Measurements from ENCODE around the gene TSEN54. TPM values are rescaled to one million over a fixed set of nuclear protein-coding genes. Genes with fewer than 3 reads are reported as not detected.

TSEN54 gene
- total RNA-seq, 1 experiment from 2014 or later: 74.5 TPM

DNA sequence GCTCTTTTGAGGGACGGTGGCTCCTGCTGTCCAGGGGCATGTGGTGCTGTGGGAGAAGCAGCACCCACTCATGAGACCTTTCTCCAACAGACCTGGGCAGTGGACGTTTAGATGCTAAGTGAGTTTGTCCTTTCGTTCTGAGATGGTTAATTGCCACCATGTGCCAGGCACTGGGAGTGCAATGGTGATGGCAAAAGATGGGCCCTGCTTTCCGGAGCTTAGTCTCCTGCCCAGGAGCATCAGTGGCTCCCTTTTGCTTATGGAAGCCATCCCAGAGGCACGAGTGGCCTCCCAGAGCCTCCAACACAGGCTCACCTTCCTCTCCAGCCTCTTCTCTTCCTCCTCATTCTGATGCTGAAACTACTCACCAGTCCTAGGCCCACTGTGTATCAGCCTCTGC is 29.4 kb upstream of the TSEN54 start:
- Histone ChIP-seq H3K27me3 (replicated peaks; ENCODE audit: control insufficient read depth, insufficient read depth, low read length) (no peaks in the 10 kb centered on the region), H3K9me3 (no peaks in the 10 kb centered on the region), H3K4me1 (0 out of 2 replicates have a peak, but pooled peaks cover under 1% of the 10 kb centered on the region), H3K4me3 (ENCODE audit: low read depth, low read length) (no peak overlapping the region), H3K36me3 (ENCODE audit: control insufficient read depth, insufficient read depth, low read length) (0 out of 2 replicates have a peak, but pooled peaks cover 1% of the 10 kb centered on the region)
- POLR2A ChIA-PET: no interaction called here
- BruUV-seq (replicated peaks): no TSS peak
- H3K27me3 Mint-ChIP-seq (ENCODE audit: insufficient read depth, unreplicated experiment): no peaks in the 10 kb centered on the region
- intact Hi-C loops (cut with micrococcal nuclease; ENCODE audit: unreplicated experiment): loop anchor here (1.0 kb wide), 1 partner anchor 61 kb away; no protein-coding TSS in a partner anchor
- H3K4me3 Mint-ChIP-seq (ENCODE audit: unreplicated experiment): no peak overlapping the region
- H3K4me1 Mint-ChIP-seq (ENCODE audit: low read depth, unreplicated experiment): peaks cover 7% of the 10 kb centered on the region
- peak overlapping the region; percentile 12 for H3K27ac Mint-ChIP-seq (ENCODE audit: unreplicated experiment)
- CTCF ChIA-PET: interaction anchor here (1.0 to 1.8 kb wide), 4 partner anchors 16 to 61 kb away, joined by 3 to 4 read pairs (median 4); partner anchors contain the start of gene TMEM94
- no peaks in the 10 kb centered on the region for H3K9me3 Mint-ChIP-seq (ENCODE audit: unreplicated experiment)
- TF ChIP-seq, protein P1, sequence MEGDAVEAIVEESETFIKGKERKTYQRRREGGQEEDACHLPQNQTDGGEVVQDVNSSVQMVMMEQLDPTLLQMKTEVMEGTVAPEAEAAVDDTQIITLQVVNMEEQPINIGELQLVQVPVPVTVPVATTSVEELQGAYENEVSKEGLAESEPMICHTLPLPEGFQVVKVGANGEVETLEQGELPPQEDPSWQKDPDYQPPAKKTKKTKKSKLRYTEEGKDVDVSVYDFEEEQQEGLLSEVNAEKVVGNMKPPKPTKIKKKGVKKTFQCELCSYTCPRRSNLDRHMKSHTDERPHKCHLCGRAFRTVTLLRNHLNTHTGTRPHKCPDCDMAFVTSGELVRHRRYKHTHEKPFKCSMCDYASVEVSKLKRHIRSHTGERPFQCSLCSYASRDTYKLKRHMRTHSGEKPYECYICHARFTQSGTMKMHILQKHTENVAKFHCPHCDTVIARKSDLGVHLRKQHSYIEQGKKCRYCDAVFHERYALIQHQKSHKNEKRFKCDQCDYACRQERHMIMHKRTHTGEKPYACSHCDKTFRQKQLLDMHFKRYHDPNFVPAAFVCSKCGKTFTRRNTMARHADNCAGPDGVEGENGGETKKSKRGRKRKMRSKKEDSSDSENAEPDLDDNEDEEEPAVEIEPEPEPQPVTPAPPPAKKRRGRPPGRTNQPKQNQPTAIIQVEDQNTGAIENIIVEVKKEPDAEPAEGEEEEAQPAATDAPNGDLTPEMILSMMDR (IDR thresholded peaks at IDR 0.05; ENCODE audit: insufficient read depth in 1 of 2, low read depth in 1 of 2, low read length in 1 of 2, severe bottlenecking in 1 of 2, unreplicated experiment in 1 of 2): no peak
- DNase-seq: no peak
- peaks cover 10% of the 10 kb centered on the region for H3K36me3 Mint-ChIP-seq (ENCODE audit: insufficient read depth, unreplicated experiment)

DNA sequence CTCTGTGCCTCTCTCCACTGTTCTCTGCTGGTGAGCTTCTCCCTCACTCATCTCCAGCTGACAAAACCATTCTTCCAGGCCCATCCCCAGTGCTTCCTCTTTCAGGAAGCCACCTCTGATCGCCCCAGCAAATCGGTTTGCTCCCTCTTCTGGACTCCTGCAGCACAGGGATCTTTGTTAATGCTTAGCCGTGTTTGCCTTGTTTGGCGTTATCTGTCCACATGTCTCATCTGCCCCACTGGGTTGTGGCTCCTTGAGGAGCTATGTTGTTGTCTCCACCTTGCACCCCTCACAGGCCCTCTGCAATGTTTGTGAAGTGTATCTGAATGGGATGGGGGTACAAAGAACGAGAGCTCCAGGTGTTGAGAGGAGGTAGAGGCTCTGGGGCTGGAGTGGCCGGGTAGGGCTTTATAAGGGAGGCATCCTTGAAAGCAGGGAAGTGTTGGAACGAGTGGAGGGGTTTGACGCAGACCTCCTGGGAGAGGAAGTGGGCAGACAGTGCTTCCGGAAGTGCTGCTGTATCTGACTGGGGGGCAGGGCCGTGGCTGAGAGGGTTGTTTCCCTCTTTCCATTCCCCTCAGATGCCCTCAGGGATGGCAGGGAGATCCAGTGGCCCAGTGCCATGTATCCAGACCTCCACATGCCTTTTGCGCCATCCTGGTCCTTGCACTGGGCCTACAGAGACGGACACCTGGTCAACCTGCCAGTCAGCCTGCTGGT is 28.8 kb upstream of the TSEN54 start:
- intact Hi-C loops (cut with micrococcal nuclease; ENCODE audit: unreplicated experiment): loop anchor here (1.0 kb wide), 1 partner anchor 61 kb away; no protein-coding TSS in a partner anchor
- POLR2A ChIA-PET: interaction anchor here (0.5 kb wide), 1 partner anchor 279 kb away, joined by 6 read pairs; no protein-coding TSS in a partner anchor
- H3K4me1 ChIP-seq: no peaks in the 10 kb centered on the region
- Mint-ChIP-seq H3K27ac (ENCODE audit: unreplicated experiment) (peak overlapping the region; percentile 12), H3K4me3 (ENCODE audit: unreplicated experiment) (no peak overlapping the region), H3K27me3 (ENCODE audit: insufficient read depth, unreplicated experiment) (no peaks in the 10 kb centered on the region), H3K36me3 (ENCODE audit: insufficient read depth, unreplicated experiment) (peaks cover 10% of the 10 kb centered on the region), H3K4me1 (ENCODE audit: low read depth, unreplicated experiment) (peaks cover 7% of the 10 kb centered on the region), H3K9me3 (ENCODE audit: unreplicated experiment) (no peaks in the 10 kb centered on the region)
- H3K27me3 ChIP-seq (replicated peaks; ENCODE audit: control insufficient read depth, insufficient read depth, low read length): no peaks in the 10 kb centered on the region
- CTCF ChIA-PET: interaction anchor here (1.0 to 1.8 kb wide), 4 partner anchors 16 to 62 kb away, joined by 3 to 4 read pairs (median 4); partner anchors contain the start of gene TMEM94
- TF ChIP-seq, protein P1 (IDR thresholded peaks at IDR 0.05; ENCODE audit: insufficient read depth in 1 of 2, low read depth in 1 of 2, low read length in 1 of 2, severe bottlenecking in 1 of 2, unreplicated experiment in 1 of 2): peak in 1 of 2 experiments; percentile 42
- no TSS peak for BruUV-seq (replicated peaks)
- no peaks in the 10 kb centered on the region for H3K9me3 ChIP-seq
- peak in 1 of 2 experiments; percentile 46 for DNase-seq
- H3K4me3 ChIP-seq (ENCODE audit: low read depth, low read length): no peak overlapping the region
- H3K36me3 ChIP-seq (ENCODE audit: control insufficient read depth, insufficient read depth, low read length): 0 out of 2 replicates have a peak, but pooled peaks cover 1% of the 10 kb centered on the region

- Mint-ChIP-seq H3K4me3 (ENCODE audit: unreplicated experiment) (no peak overlapping the region), H3K4me1 (ENCODE audit: low read depth, unreplicated experiment) (peaks cover 7% of the 10 kb centered on the region), H3K27ac (ENCODE audit: unreplicated experiment) (no peak overlapping the region), H3K27me3 (ENCODE audit: insufficient read depth, unreplicated experiment) (no peaks in the 10 kb centered on the region), H3K9me3 (ENCODE audit: unreplicated experiment) (no peaks in the 10 kb centered on the region), H3K36me3 (ENCODE audit: insufficient read depth, unreplicated experiment) (peaks cover 10% of the 10 kb centered on the region)
- no peaks in the 10 kb centered on the region for H3K4me1 ChIP-seq
- no peaks in the 10 kb centered on the region for H3K27me3 ChIP-seq (replicated peaks; ENCODE audit: control insufficient read depth, insufficient read depth, low read length)
- TF ChIP-seq, protein P1 (IDR thresholded peaks at IDR 0.05; ENCODE audit: insufficient read depth in 1 of 2, low read depth in 1 of 2, low read length in 1 of 2, severe bottlenecking in 1 of 2, unreplicated experiment in 1 of 2): no peak
- no peak overlapping the region for H3K4me3 ChIP-seq (ENCODE audit: low read depth, low read length)
- no TSS peak for BruUV-seq (replicated peaks)
- ChIA-PET CTCF (no interaction called here), POLR2A (no interaction called here)
- H3K9me3 ChIP-seq: no peaks in the 10 kb centered on the region
- DNase-seq: no peak
- peaks cover 3% of the 10 kb centered on the region for H3K36me3 ChIP-seq (ENCODE audit: control insufficient read depth, insufficient read depth, low read length)
- intact Hi-C loops (cut with micrococcal nuclease; ENCODE audit: unreplicated experiment): no loop called here
These were observed 27.4 kb upstream of the TSEN54 start for GRCh38 chr17:75488693-75489510.

All from Caco-2 (cell line).